Endothelial cell of umbilical vein (primary cell): Measurements from ENCODE around the gene WDR76. TPM values are rescaled to one million over a fixed set of nuclear protein-coding genes. Genes with fewer than 3 reads are reported as not detected.

Experiments
- BruUV-seq: library from RNA; stranded (reverse); fragments of 400-500 nt; replicated peaks from 2 replicates; lab custom pipeline; 2021; lab: Mats Ljungman, UMichigan
- CTCF ChIA-PET: fragments of 300-600, 350-600 bp; sonication (Branson Sonifier 250); formaldehyde crosslinking; loops from one replicate; lab custom pipeline; 2021; ENCODE audit warnings: antibody characterized with exemption, inconsistent platforms; lab: Charles Lee
- POLR2A ChIA-PET: fragments of 300-600, 350-600 bp; sonication (Branson Sonifier 250); formaldehyde crosslinking; loops from one replicate; lab custom pipeline; 2021; ENCODE audit warnings: antibody characterized with exemption, inconsistent platforms; lab: Charles Lee
- DNase-seq: peaks from one replicate; pipeline ENCODE4 v3.0.0-alpha.2; 2011; ENCODE audit warnings: low read depth, low spot score
- FAIRE-seq: peaks from 2 replicates; lab custom pipeline; 2011; peaks lifted over from hg19 to GRCh38; lab: Jason Lieb, UNC
- H2AFZ ChIP-seq: 2 replicates; pipeline ENCODE4 v1.6.0; 2012; ENCODE audit warnings: low read depth, low read length, control low read depth, inconsistent platforms
- H3K27ac ChIP-seq: 2 replicates; pipeline ENCODE4 v1.5.1; 2011; ENCODE audit warnings: low read depth, mild to moderate bottlenecking, control low read depth, low read length, moderate library complexity; ENCODE audit not compliant: insufficient read depth
- H3K27me3 ChIP-seq, 2 experiments: 2 replicates each; pipeline versions ENCODE4 v1.6.0 to v1.6.1; 2011; ENCODE audit warnings: low read length in 2 of 2, mixed read lengths in 1 of 2; ENCODE audit not compliant: control insufficient read depth in 2 of 2, insufficient read depth in 2 of 2
- H3K36me3 ChIP-seq, 2 experiments: 2 replicates in 1 of 2; 3 replicates in 1 of 2; pipeline ENCODE4 v1.5.1; 2011; ENCODE audit warnings: low read length in 2 of 2, mild to moderate bottlenecking in 1 of 2, moderate library complexity in 1 of 2; ENCODE audit not compliant: control insufficient read depth in 2 of 2, insufficient read depth in 2 of 2; ENCODE audit errors: extremely low read depth in 1 of 2
- H3K4me1 ChIP-seq: 3 replicates; pipeline ENCODE4 v1.5.1; 2011; ENCODE audit warnings: mild to moderate bottlenecking, low read length; ENCODE audit not compliant: control insufficient read depth, insufficient read depth; ENCODE audit errors: extremely low read depth
- H3K4me2 ChIP-seq: 2 replicates; pipeline ENCODE4 v1.6.1; 2011; ENCODE audit warnings: low read length, control low read depth, mixed read lengths; ENCODE audit not compliant: insufficient read depth
- H3K4me3 ChIP-seq, 3 experiments: fragments of 200-600 bp in 1 of 3; sonication (generic), shearing (Covaris generic) in 1 of 3; replicated peaks in 1 of 3; 2 replicates each; pipeline ENCODE4 v1.5.1; 2011 to 2016; ENCODE audit warnings: control low read depth in 3 of 3, low read length in 3 of 3, mild to moderate bottlenecking in 2 of 3, inconsistent platforms in 1 of 3, low read depth in 1 of 3, moderate library complexity in 1 of 3; ENCODE audit not compliant: insufficient read depth in 1 of 3
- H3K79me2 ChIP-seq: 2 replicates; pipeline ENCODE4 v1.6.0; 2012; ENCODE audit warnings: low read length, inconsistent platforms; ENCODE audit not compliant: control insufficient read depth, insufficient read depth
- H3K9ac ChIP-seq: replicated peaks from 2 replicates; pipeline ENCODE3; 2011; ENCODE audit warnings: low read length, control low read depth; ENCODE audit not compliant: insufficient read depth; ENCODE audit errors: extremely low read depth
- H3K9me1 ChIP-seq: replicated peaks from 3 replicates; pipeline ENCODE4 v1.6.0; 2011; ENCODE audit warnings: mild to moderate bottlenecking, low read length; ENCODE audit not compliant: control insufficient read depth, insufficient read depth; ENCODE audit errors: extremely low read depth
- H3K9me3 ChIP-seq: replicated peaks from 2 replicates; pipeline ENCODE4 v1.5.1; 2012; ENCODE audit warnings: low read length, inconsistent platforms; ENCODE audit not compliant: control insufficient read depth, insufficient read depth
- H4K20me1 ChIP-seq: replicated peaks from 2 replicates; pipeline ENCODE3; 2011; ENCODE audit warnings: mild to moderate bottlenecking, low read length; ENCODE audit not compliant: control insufficient read depth, insufficient read depth; ENCODE audit errors: extremely low read depth
- EZH2 ChIP-seq: IDR thresholded peaks from 2 replicates; pipeline ENCODE4 v1.6.1; 2012; ENCODE audit warnings: borderline replicate concordance, low read depth, mild to moderate bottlenecking, moderate library complexity, low read length, inconsistent platforms; ENCODE audit not compliant: severe bottlenecking
- FOS ChIP-seq: IDR thresholded peaks from 2 replicates; pipeline ENCODE4 v1.6.1; 2011; ENCODE audit warnings: mild to moderate bottlenecking, low read length, moderate library complexity, borderline replicate concordance; ENCODE audit not compliant: insufficient read depth
- GATA2 ChIP-seq: IDR thresholded peaks from 2 replicates; pipeline ENCODE4 v1.7.0; 2011; ENCODE audit warnings: low read depth, mild to moderate bottlenecking, moderate library complexity, mixed read lengths, low read length; ENCODE audit not compliant: insufficient read length, insufficient read depth
- JUN ChIP-seq: IDR thresholded peaks from 2 replicates; pipeline ENCODE4 v1.6.1; 2011; ENCODE audit warnings: borderline replicate concordance, low read depth; ENCODE audit not compliant: insufficient read length, insufficient read depth
- MAX ChIP-seq: IDR thresholded peaks from 2 replicates; pipeline ENCODE4 v1.6.1; 2011; ENCODE audit not compliant: insufficient read depth, insufficient read length
- MYC ChIP-seq: IDR thresholded peaks from one replicate; pipeline ENCODE4 v1.6.1; 2011; ENCODE audit warnings: mild to moderate bottlenecking, low read depth, low read length
- POLR2A ChIP-seq: IDR thresholded peaks from 2 replicates; pipeline ENCODE4 v1.6.1; 2012; ENCODE audit warnings: low read depth, mild to moderate bottlenecking, control low read depth, low read length
- POLR2AphosphoS5 ChIP-seq: IDR thresholded peaks from 2 replicates; pipeline ENCODE4 v1.6.1; 2012; ENCODE audit warnings: low read depth, mild to moderate bottlenecking, control low read depth, low read length, moderate library complexity; ENCODE audit not compliant: insufficient read depth
- dilution Hi-C: fragments of 300-500 bp; cut with MboI; formaldehyde crosslinking; loops from one replicate; pipeline ENCODE4 v1.15.0; 2019; ENCODE audit warnings: low sequenced_read_pairs; ENCODE audit not compliant: extremely low pct_ligation_motif_present
- intact Hi-C: fragments of 100-400 bp; cut with micrococcal nuclease; formaldehyde crosslinking; loops from one replicate; pipeline ENCODE4 v1.10.0; 2022
- polyA plus RNA-seq, 4 experiments: library from polyadenylated mRNA; depleted of rRNA in 3 of 4; stranded (reverse) in 3 of 4; unstranded in 1 of 4; fragments of >200 nt; gene quantifications; 2 replicates each; pipeline versions ENCODE4 v1.2.1 to v1.2.3, GENCODE V29; 2011 to 2012; ENCODE audit warnings: missing spikeins in 1 of 4
- total RNA-seq: library from RNA; stranded (reverse); gene quantifications from 2 replicates; pipeline ENCODE4 v1.2.3, GENCODE V29; 2021
- TF ChIP-seq, protein P1 (sequence below), 2 donors: IDR thresholded peaks; 1 replicate in 1 of 2; 2 replicates in 1 of 2; pipeline ENCODE4 v1.5.1; 2011; ENCODE audit warnings: low read length in 2 of 2, mild to moderate bottlenecking in 2 of 2, moderate library complexity in 2 of 2, control low read depth in 1 of 2, inconsistent platforms in 1 of 2, low read depth in 1 of 2; ENCODE audit not compliant: insufficient read depth in 1 of 2; ENCODE audit errors: extremely low read depth in 1 of 2

The WDR76 gene
- total and polyA plus RNA-seq, 2 donors (not counting 3 experiments of a cell fraction or from before 2014, with no cell fraction given) = 3.1 to 25.2 TPM

DNA sequence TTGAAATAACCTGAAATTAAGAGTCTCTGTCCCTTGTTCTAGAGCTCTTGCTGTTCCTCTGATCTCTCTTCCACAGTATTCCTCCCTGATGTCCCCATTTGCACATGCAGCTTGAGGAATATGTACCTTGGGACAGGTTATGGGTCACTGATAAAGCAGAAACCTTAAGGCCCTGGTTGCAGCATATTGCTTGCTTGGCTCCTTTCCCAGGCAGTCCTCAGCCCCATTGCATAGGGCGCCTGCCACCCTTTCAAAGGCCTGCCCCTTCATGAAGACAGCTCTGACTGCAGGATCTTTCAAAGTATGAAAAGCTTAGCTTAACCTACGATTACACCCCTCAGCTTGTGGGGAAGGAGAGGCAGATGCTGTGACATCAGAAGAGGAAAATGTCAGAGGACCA, 51.6 kb downstream of the WDR76 start:
- peaks cover 2 to 6% of the 10 kb centered on the region in 2 experiments for H3K36me3 ChIP-seq
- dilution Hi-C loops = no loop called here
- H3K27me3 ChIP-seq = no peaks in the 10 kb centered on the region
- H3K9me3 ChIP-seq = no peaks in the 10 kb centered on the region
- no peaks in the 10 kb centered on the region for H3K9me1 ChIP-seq
- no TSS peak for BruUV-seq
- H3K27ac ChIP-seq = no peak overlapping the region
- no peaks in the 10 kb centered on the region for H3K4me1 ChIP-seq
- H3K9ac ChIP-seq = no peak overlapping the region
- intact Hi-C loops = no loop called here
- H4K20me1 ChIP-seq = no peaks in the 10 kb centered on the region
- no peaks in the 10 kb centered on the region for H3K79me2 ChIP-seq
- no peak for FAIRE-seq
- TF ChIP-seq, protein P1, sequence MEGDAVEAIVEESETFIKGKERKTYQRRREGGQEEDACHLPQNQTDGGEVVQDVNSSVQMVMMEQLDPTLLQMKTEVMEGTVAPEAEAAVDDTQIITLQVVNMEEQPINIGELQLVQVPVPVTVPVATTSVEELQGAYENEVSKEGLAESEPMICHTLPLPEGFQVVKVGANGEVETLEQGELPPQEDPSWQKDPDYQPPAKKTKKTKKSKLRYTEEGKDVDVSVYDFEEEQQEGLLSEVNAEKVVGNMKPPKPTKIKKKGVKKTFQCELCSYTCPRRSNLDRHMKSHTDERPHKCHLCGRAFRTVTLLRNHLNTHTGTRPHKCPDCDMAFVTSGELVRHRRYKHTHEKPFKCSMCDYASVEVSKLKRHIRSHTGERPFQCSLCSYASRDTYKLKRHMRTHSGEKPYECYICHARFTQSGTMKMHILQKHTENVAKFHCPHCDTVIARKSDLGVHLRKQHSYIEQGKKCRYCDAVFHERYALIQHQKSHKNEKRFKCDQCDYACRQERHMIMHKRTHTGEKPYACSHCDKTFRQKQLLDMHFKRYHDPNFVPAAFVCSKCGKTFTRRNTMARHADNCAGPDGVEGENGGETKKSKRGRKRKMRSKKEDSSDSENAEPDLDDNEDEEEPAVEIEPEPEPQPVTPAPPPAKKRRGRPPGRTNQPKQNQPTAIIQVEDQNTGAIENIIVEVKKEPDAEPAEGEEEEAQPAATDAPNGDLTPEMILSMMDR (IDR thresholded peaks at IDR 0.05; ENCODE audit: extremely low read depth in 1 of 2, insufficient read depth in 1 of 2, low read depth in 1 of 2, low read length in 2 of 2) = no peak
- TF ChIP-seq JUN (no peak), EZH2 (no peak), GATA2 (no peak), MAX (no peak), MYC (no peak), FOS (no peak), POLR2AphosphoS5 (no peak), POLR2A (no peak)
- no peak overlapping the region for H3K4me3 ChIP-seq
- H2AFZ ChIP-seq = no peak overlapping the region
- no peak for DNase-seq
- ChIA-PET POLR2A (no interaction called here), CTCF (no interaction called here)
- no peak overlapping the region for H3K4me2 ChIP-seq
